Retinal pigment epithelial cell (primary cell): ENCODE measurements around the gene HAUS7.
A peak's percentile ranks its signal among the peaks of the same experiment; 100 is the strongest.

Source experiments
- DNase-seq: peaks from one replicate; pipeline ENCODE4 v3.0.0-alpha.2; 2010; ENCODE audit warnings: low read depth
- H3K4me3 ChIP-seq: 2 replicates; pipeline ENCODE4 v1.5.1; 2011; ENCODE audit warnings: mild to moderate bottlenecking, low read length, control low read depth, moderate library complexity
- CTCF ChIP-seq: conservative IDR thresholded peaks from 2 replicates; pipeline ENCODE4 v1.5.1; 2011; ENCODE audit warnings: low read depth, low read length, control low read depth, inconsistent platforms

Gene HAUS7

GRCh38 chrX:153473126-153473525, 2.8 kb upstream of the HAUS7 start:
- no peak for DNase-seq
- no peak overlapping the region for H3K4me3 ChIP-seq
- TF ChIP-seq CTCF = no peak

GRCh38 chrX:153471663-153472280, 1.4 kb upstream of the HAUS7 start:
- no peak overlapping the region for H3K4me3 ChIP-seq
- TF ChIP-seq CTCF = no peak
- DNase-seq = no peak

DNA sequence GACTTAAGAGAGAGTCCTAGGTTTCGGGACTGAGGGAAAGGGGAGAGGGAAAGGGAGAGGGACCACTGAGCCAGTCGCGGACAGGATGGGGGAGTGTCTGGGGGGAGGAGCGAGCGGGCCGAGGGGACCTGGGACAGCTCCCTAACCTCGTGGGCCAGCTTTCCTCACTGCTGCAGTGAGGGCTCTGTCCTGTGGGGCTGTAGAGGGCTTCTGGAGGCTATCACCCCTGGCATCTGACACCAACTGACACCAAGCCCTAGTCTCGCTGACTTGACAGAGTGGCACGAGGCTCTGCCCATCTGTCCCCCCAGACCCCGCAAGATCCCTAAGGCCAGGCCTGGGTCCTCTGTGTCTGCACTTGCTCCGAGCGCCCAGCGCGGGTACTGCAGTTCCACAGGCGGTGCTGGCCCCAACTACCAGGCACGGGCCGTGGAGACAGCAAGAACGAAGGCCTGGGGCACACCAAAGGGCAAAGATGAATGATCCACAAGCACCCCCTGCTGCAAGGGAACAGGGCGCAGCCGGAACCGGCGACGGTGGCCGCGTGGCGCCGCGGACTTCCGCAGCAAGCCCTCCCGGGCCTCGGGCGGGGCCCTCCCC, 465 bp downstream of the HAUS7 start:
- no peak for TF ChIP-seq CTCF
- peak overlapping the region; percentile 65 for H3K4me3 ChIP-seq
- DNase-seq = no peak

DNA sequence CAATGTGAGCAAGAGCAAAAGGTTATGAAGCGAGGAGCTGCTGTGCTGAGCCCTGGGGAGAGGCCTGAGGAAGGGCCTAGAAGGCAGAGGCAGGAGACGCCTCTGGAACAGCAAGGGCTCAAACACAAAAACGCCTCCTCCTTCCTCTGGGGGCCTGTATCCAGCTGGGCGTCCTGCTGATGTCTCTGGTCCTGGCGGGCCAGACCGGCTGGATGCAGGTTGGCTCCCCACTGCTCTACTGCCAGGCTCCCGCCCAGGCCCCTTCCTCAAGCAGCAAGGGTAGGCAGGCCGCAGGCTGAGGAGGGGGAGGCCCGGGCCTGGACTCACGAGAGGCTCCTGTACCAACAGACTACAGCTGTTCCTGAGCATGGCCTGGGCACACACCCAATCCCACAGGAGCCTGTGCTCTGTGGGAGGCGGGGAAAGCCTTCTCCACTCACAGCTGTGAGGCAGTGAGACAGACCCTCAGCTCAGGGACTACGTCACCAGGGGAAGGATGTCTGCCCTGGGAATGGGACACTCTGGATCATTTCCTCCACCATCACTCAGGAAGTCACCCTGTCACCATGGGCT, 2.3 kb downstream of the HAUS7 start:
- no peak overlapping the region for H3K4me3 ChIP-seq
- no peak for TF ChIP-seq CTCF
- DNase-seq = no peak

- no peak overlapping the region for H3K4me3 ChIP-seq
- no peak for DNase-seq
- TF ChIP-seq CTCF = no peak
These were observed 4.5 kb downstream of the HAUS7 start for GRCh38 chrX:153465691-153466380.

GRCh38 chrX:153464116-153464515, 6.3 kb downstream of the HAUS7 start:
- no peak for TF ChIP-seq CTCF
- no peak overlapping the region for H3K4me3 ChIP-seq
- no peak for DNase-seq
